Natural killer cell (primary cell): ENCODE measurements around the gene COX11. TPM values are rescaled to one million over a fixed set of nuclear protein-coding genes. Genes with fewer than 3 reads are reported as not detected.

Experiments used
- ATAC-seq, 3 donors: fragments of 150-1000 bp in 2 of 3; fragments of 200-7000 bp in 1 of 3; cut with Tn5 transposase; 1 replicate in 1 of 3; 2 replicates in 2 of 3; pipeline ENCODE4 v1.10.0; 2021; ENCODE audit warnings: mild to moderate bottlenecking in 2 of 3, moderate library complexity in 2 of 3
- DNase-seq, 2 donors: peaks; one replicate each; pipeline versions ENCODE4 v3.0.0 to v3.0.0-alpha.2; 2013 to 2021; ENCODE audit warnings: mixed read lengths in 1 of 2
- H3K27ac ChIP-seq: one replicate; pipeline ENCODE4 v1.5.1; 2013; ENCODE audit warnings: mild to moderate bottlenecking, low read length
- H3K27me3 ChIP-seq: one replicate; pipeline ENCODE4 v1.6.1; 2013; ENCODE audit warnings: low read length; ENCODE audit not compliant: control insufficient read depth, insufficient read depth
- H3K36me3 ChIP-seq: one replicate; pipeline ENCODE4 v1.6.1; 2013; ENCODE audit warnings: low read length; ENCODE audit not compliant: control insufficient read depth, insufficient read depth
- H3K4me1 ChIP-seq: one replicate; pipeline ENCODE4 v1.6.1; 2013; ENCODE audit warnings: low read length; ENCODE audit not compliant: control insufficient read depth, insufficient read depth
- H3K4me3 ChIP-seq: one replicate; pipeline ENCODE4 v1.5.1; 2013; ENCODE audit warnings: low read length
- H3K9me3 ChIP-seq: one replicate; pipeline ENCODE4 v1.6.1; 2013; ENCODE audit warnings: low read length; ENCODE audit not compliant: control insufficient read depth, insufficient read depth
- H3K27ac Mint-ChIP-seq, 2 donors: one replicate each; pipeline ENCODE4 v1.8.0; 2022; ENCODE audit warnings: mild to moderate bottlenecking in 2 of 2, mixed read lengths in 2 of 2, moderate library complexity in 1 of 2
- H3K27me3 Mint-ChIP-seq, 2 donors: one replicate each; pipeline ENCODE4 v1.8.0; 2022; ENCODE audit warnings: low read depth in 2 of 2, mixed read lengths in 2 of 2
- H3K36me3 Mint-ChIP-seq: one replicate; pipeline ENCODE4 v1.8.0; 2022; ENCODE audit warnings: mixed read lengths
- H3K4me1 Mint-ChIP-seq, 2 donors: one replicate each; pipeline ENCODE4 v1.8.0; 2022; ENCODE audit warnings: mixed read lengths in 2 of 2
- H3K4me3 Mint-ChIP-seq: one replicate; pipeline ENCODE4 v1.8.0; 2022; ENCODE audit warnings: mild to moderate bottlenecking, moderate library complexity, mixed read lengths
- H3K9me3 Mint-ChIP-seq, 2 donors: one replicate each; pipeline ENCODE4 v1.8.0; 2022; ENCODE audit warnings: mixed read lengths in 2 of 2
- whole genome bisulfite sequencing: methylation state at CpG from one replicate; pipeline ENCODE4 v1.1.7; 2013; ENCODE audit warnings: missing lambda C conversion rate; ENCODE audit not compliant: insufficient coverage; 5-methylcytosine and 5-hydroxymethylcytosine counted together
- intact Hi-C: fragments of 100-400 bp; cut with micrococcal nuclease; formaldehyde crosslinking; loops from one replicate; pipeline ENCODE4 v1.14.2; 2022
- total RNA-seq, 4 donors: library from RNA; stranded (reverse); fragments of 120-200 nt in 1 of 4; gene quantifications; one replicate each; pipeline versions ENCODE4 v1.2.3 to v1.2.4, GENCODE V29; 2013 to 2022
- TF ChIP-seq, protein P1 (sequence below): fragments of 200-600 bp; IDR thresholded peaks from one replicate; pipeline ENCODE4 v1.8.0; 2022; ENCODE audit warnings: antibody characterized with exemption

Gene COX11, protein sequence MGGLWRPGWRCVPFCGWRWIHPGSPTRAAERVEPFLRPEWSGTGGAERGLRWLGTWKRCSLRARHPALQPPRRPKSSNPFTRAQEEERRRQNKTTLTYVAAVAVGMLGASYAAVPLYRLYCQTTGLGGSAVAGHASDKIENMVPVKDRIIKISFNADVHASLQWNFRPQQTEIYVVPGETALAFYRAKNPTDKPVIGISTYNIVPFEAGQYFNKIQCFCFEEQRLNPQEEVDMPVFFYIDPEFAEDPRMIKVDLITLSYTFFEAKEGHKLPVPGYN
- 10 to 100 TPM; 20.2 to 33.7 (median 26.9) TPM for total RNA-seq
- total RNA-seq (2013) = 41.1 TPM

DNA sequence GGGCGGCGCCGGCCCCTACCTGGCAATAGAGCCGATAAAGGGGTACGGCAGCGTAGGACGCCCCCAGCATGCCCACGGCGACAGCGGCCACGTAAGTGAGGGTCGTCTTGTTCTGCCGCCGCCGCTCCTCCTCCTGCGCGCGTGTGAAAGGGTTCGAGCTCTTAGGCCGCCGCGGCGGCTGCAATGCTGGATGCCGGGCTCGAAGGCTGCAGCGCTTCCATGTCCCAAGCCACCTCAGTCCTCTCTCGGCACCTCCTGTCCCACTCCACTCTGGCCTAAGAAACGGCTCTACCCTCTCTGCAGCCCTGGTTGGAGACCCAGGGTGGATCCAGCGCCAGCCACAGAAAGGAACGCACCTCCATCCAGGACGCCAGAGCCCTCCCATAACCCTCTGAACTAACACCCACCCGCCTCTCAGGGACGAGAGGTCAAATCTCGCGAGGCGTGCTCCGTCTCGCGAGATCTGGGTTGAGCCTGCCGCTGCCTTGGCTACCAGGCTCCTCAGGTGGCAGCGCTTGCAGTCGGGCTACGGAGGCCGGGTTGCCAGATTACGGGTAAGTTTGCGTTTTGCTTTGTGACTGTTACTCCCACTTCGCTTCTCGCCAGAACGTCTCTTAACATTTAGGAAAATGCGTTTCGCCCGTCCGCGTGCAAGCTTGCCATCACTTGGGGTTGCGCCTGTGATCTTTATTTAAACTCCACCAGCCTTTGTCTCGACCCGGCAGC lies at the start of gene COX11, which contains the start of gene STXBP4:
TSS of gene COX11 (minus strand) at position 393 of the 726 bp plus-strand sequence. CDS start at position 385, 8 bp downstream.
TSS of gene STXBP4 (plus strand) at position 504 of the 726 bp plus-strand sequence. CDS start 17,455 bp downstream, outside the sequence.
- Mint-ChIP-seq H3K9me3 (no peaks in the 10 kb centered on the region), H3K4me1 (no peaks in the 10 kb centered on the region), H3K36me3 (no peaks in the 10 kb centered on the region), H3K27me3 (no peaks in the 10 kb centered on the region), H3K4me3 (no peak within 1 kb of the TSS), H3K27ac (no peak within 1 kb of the TSS)
- H3K9me3 ChIP-seq = no peaks in the 10 kb centered on the region
- ATAC-seq (peak; percentile 96 to 98 (median 97)), DNase-seq (peak; percentile 92 to 98)
- H3K36me3 ChIP-seq = peaks cover 12% of the 10 kb centered on the region
- TF ChIP-seq, protein P1, sequence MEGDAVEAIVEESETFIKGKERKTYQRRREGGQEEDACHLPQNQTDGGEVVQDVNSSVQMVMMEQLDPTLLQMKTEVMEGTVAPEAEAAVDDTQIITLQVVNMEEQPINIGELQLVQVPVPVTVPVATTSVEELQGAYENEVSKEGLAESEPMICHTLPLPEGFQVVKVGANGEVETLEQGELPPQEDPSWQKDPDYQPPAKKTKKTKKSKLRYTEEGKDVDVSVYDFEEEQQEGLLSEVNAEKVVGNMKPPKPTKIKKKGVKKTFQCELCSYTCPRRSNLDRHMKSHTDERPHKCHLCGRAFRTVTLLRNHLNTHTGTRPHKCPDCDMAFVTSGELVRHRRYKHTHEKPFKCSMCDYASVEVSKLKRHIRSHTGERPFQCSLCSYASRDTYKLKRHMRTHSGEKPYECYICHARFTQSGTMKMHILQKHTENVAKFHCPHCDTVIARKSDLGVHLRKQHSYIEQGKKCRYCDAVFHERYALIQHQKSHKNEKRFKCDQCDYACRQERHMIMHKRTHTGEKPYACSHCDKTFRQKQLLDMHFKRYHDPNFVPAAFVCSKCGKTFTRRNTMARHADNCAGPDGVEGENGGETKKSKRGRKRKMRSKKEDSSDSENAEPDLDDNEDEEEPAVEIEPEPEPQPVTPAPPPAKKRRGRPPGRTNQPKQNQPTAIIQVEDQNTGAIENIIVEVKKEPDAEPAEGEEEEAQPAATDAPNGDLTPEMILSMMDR = peak; percentile 13
- peaks cover 14% of the 10 kb centered on the region for H3K4me1 ChIP-seq
- intact Hi-C loops = loop anchor here (2.0 kb wide), 1 partner anchor 452 kb away; the partner anchor contains the start of gene MMD
- H3K4me3 ChIP-seq = peak within 1 kb of the TSS; percentile 91
- WGBS = under 1% methylated on average over 57 of the region's 57 CpGs
- H3K27ac ChIP-seq = peak within 1 kb of the TSS; percentile 76
- no peaks in the 10 kb centered on the region for H3K27me3 ChIP-seq

DNA sequence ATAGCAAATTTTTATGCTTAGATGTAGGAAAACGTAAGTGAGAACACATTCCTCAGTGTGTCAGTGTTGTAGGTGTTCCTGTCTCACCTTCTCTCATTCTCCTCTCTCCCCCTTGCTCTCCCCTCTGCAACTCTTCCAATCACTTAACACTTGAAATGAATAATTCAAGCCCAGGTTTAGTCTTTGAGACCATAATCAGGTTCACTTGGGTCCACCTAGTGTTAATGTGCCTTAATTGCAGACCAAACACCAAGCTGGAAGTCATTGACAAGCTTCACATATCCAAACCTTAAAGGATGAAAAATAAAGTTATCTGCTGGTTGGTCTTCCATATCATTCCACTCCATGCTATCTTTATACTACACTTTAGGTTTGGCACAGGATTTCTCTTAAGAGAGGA lies 37.1 kb upstream of the COX11 start:
- WGBS = no CpG with 5 or more reads among the region's 1 CpG
- H3K9me3 Mint-ChIP-seq = no peaks in the 10 kb centered on the region

DNA sequence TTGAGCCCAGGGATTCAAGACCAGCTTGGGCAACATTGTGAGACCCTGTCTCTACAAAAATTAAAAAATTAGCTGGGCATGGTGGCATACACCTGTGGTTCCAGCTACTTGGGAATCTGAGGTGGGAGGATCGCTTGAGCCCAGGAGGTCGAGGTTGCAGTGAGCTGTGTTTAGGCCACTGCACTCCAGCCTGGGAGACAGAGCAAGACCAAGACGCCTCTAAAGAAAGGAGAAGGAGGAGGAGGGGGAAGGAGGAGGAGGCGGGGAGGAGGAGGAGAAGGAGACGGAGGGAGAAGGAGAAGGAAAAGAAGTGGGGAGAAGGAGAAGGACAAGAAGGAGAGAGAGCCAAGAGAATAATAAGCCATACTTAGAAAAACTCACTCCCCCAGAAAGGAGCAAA lies 36.0 kb upstream of the COX11 start:
- TF ChIP-seq, protein P1 = no peak
- no peaks in the 10 kb centered on the region for H3K27me3 ChIP-seq
- no peak for ATAC-seq
- no peaks in the 10 kb centered on the region for H3K4me1 Mint-ChIP-seq
- no peak overlapping the region for H3K27ac Mint-ChIP-seq
- peaks cover 6% of the 10 kb centered on the region for H3K36me3 ChIP-seq
- H3K27me3 Mint-ChIP-seq = no peaks in the 10 kb centered on the region
- H3K4me3 ChIP-seq = no peak overlapping the region
- WGBS = 94% methylated on average over 5 of the region's 5 CpGs
- no peaks in the 10 kb centered on the region for H3K9me3 ChIP-seq
- DNase-seq = no peak
- H3K36me3 Mint-ChIP-seq = no peaks in the 10 kb centered on the region
- no peak overlapping the region for H3K27ac ChIP-seq
- no peaks in the 10 kb centered on the region for H3K9me3 Mint-ChIP-seq
- H3K4me1 ChIP-seq = no peaks in the 10 kb centered on the region
- intact Hi-C loops = loop anchor here (10.0 kb wide), 1 partner anchor 50 kb away; no protein-coding TSS in a partner anchor
- no peak overlapping the region for H3K4me3 Mint-ChIP-seq

More for the DNA sequence above, 37.1 kb upstream of the COX11 start:
- H3K36me3 ChIP-seq = peaks cover 6% of the 10 kb centered on the region
- H3K27ac Mint-ChIP-seq = no peak overlapping the region
- no peaks in the 10 kb centered on the region for H3K4me1 Mint-ChIP-seq
- H3K9me3 ChIP-seq = no peaks in the 10 kb centered on the region
- no peak overlapping the region for H3K4me3 ChIP-seq
- H3K4me1 ChIP-seq = no peaks in the 10 kb centered on the region
- intact Hi-C loops = loop anchor here (10.0 kb wide), 1 partner anchor 49 kb away; no protein-coding TSS in a partner anchor
- TF ChIP-seq, protein P1 = peak; percentile 10
- ATAC-seq (no peak), DNase-seq (peak in 1 of 2 donors; percentile 18)
- H3K36me3 Mint-ChIP-seq = no peaks in the 10 kb centered on the region
- H3K27me3 ChIP-seq = no peaks in the 10 kb centered on the region
- no peak overlapping the region for H3K27ac ChIP-seq
- no peaks in the 10 kb centered on the region for H3K27me3 Mint-ChIP-seq
- no peak overlapping the region for H3K4me3 Mint-ChIP-seq
